AG08395 (cell line): Measurements from ENCODE around the gene RSRC1.
"Not testable (repeated sequence)": the region's sequence is repeated elsewhere in the genome, so short reads cannot be mapped to it uniquely, and the experiment has no call there.

Experiments
- DNase-seq: peaks from one replicate; pipeline ENCODE4 v3.0.0; 2012; ENCODE audit warnings: mixed read lengths, low spot score

The RSRC1 gene

DNA sequence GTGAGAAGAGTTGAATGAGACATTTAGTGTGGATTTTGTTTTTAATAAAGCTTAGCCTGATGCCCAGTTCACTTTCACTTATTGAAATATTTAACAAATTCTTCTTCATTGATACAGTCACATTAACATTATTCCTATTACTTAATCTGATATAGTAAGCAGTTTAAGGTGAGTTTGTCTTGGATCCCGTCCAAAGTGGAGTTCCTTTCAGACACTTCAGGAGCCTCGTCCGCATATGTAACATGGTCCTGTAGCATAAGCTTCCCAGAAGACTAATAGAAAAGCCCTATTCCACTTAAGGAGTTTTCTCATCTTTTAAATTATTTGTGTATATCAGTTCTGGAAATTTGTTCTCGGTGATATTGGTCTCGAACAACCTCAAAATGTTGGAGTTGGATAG is 421.4 kb downstream of the RSRC1 start:
- DNase-seq, result no peak

DNA sequence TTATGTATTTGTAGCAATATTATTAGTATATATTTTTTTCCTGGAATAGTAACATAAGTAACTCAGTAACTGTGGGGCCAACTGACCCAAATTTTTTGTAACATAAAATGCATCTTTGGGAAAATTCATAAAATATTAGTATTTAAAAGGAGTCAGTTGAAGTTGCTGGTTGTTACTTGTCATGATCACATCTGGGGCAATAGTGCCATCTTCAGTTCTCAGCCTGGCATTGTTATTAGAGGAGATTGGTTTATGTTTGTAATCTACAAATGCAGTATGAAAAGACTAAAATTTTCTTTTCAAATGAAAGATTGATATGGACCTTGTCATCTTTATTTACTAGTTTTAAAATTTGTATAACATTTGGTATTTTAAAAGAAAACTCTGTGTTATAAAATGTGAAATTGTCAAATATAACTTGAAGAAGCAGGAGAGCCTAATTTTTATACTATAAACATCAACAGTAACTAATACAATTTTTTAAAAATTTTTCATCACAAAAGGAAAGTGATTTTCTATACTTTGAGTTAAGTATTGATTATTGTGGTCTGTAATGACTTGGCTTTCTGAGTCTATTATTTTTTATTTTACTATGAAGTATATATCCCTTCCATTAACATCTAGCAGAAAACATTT is 422.3 kb downstream of the RSRC1 start:
- peak; percentile 51 for DNase-seq

DNA sequence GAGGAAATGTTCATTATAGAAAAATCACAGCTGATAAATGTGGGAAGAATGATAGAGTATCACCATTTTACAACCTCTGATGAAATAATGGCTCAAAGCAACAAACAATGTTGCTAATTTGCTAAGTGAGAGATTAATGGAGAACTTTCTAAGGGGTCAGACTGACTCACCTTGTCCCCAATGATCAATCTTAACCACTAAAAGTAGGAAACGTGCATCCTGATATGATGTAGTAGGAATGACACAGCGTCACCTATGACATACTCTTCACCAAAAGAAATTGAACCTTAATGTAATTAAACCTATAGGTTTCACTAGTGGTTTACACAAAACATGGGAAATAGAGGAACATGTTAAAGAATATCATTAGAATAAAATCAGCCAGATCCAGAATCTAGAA is 426.0 kb downstream of the RSRC1 start:
- no peak for DNase-seq

DNA sequence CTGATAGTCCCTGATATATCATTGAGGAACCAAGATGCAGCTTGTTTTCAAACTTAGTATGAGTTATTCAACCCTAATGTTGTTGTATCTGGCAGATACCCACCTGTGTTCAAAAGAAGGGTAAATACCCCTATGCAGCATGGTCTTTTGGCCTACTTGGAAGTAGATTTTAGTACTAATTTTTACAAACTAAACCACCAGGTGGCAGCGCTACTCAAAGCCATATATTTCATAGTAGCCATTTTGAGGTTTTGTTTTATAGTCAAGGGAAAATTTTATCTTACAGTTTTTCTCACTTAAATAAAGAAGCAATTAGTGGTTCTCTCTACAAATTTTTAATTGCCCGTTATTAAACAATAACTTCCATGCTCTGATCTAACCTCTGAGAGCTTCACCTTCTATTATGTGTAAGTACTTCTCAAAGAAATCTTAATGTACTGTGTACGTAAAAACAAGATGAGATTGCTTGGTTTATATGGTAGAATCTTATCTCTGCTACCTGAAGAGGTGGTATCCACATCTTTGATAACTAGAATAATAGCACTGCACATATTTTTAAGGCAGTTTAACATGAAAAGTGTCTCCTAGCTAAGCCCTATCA is 429.6 kb downstream of the RSRC1 start:
- DNase-seq, result peak; percentile 45

DNA sequence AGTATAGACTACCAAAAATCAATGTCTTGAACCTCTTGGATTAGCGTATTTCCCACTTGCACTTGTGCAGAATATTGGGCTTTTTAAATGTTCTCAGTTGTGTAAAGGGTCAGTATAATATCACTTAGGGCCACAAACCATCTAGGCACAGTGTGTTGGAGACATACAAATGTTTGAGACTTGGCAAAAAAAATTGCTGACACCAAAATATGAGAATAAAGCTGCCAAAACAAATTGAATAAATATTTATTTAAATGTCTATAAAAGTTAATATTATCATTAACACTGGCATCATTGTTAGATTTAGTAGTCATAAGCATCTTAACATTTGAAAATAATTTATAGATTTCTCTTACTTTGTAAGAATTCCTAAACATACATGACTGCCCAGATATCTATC is 430.2 kb downstream of the RSRC1 start:
- no peak for DNase-seq

DNA sequence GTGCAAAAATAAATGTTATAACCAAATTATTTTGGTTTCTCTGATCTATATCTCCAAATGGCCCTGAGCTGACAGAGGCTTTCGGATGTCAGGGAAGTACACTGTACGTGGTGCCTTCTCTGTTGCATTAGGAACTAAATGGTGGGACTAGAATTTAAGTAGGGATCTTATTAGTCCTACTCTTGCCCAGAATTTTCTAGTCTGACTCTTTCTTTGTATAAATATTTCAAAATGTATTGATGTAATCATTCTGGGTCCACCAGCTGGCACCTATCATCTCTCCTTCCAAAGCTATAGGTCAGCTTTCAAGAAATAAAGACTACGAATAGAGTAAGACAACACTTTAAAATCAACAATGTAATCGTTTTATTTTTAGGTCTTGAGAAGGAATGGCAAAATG is 438.8 kb downstream of the RSRC1 start:
- no peak for DNase-seq

DNA sequence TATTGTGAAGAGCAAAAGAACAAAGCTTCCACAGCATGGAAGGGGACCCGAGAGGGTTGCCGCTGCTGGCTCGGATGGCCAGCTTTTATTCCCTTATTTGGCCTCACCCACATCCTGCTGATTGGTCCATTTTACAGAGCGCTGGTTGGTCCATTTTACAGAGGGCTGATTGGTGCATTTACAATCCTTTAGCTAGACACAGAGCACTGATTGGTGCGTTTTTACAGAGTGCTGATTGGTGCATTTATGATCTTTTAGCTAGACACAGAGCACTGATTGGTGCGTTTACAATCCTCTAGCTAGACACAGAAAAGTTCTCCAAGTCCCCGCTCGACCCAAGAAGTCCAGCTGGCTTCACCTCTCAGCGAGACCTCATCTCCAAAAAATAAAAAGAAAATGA is 440.0 kb downstream of the RSRC1 start:
- DNase-seq, result not testable (repeated sequence)

DNA sequence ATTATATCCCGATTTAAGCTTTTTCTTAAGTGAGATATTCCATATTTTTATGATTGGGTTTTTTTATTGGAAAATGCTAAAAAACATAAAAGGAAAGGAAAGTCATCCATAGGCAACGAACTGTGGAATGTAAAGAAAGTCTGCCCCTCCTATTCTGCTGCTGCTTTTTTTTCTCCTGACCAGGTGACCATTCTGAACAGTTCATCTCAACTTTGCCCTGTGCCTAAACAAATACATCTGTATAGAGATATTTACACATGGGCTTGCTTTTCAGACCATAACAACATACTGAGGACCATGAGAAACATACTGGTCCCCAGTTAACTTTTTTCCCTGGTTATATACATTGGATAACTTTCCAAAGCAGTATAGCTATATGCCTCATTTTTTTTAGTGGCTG is 442.2 kb downstream of the RSRC1 start:
- no peak for DNase-seq

DNA sequence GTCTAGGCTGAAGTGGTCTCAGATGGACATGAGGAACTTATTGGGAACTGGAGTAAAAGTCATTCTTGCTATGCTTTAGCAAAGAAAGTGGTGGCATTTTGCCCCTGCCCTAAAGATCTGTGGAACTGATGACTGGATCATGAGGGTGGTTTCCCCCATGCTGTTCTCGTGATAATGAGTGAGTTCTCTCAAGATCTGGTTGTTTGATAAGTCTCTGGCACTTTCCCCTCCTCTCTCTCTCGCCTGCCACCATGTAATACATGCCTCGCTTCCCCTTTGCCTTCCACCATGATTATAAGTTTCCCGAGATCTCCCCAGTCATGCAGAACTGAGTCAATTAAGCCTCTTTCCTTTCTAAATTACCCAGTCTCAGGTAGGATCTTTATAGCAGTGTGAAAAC is 449.6 kb downstream of the RSRC1 start:
- DNase-seq, result no peak

DNA sequence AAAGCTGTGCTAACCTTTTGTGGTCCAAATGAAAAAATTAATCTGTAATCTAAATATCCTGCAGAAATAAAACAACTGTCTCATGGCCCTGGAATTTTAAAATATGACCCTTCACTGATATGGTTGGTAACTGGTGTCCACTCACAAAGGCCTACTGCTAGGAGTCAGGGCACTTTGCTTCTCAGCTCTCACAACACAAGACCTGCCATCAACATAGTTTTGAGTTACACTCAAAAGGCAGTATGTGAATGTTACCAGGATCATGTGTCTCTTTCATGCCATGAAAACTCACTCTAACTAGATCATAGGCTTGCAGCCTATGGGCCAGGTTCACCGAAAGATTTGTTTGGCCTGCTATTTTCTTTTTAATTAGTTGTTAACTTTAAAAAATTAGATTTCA is 451.1 kb downstream of the RSRC1 start:
- DNase-seq, result no peak

DNA sequence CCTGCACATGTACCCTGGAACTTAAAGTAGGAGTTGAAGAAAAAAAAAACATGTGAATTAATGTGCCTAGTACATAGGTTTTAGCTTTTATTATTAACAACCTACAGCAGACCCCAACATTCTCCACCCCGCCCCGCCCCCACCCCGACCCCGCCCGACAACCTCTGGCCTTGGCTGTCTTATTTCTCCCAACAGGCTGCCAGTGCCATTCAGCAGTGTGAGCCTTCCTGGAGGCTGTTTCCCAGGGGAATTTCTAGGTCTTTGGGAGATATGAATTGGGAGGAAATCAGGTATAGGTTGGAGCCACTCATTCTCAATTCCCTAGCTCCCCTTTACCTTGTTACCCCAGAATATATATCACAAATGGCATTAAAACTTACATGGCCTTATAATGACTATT is 452.8 kb downstream of the RSRC1 start:
- no peak for DNase-seq

DNA sequence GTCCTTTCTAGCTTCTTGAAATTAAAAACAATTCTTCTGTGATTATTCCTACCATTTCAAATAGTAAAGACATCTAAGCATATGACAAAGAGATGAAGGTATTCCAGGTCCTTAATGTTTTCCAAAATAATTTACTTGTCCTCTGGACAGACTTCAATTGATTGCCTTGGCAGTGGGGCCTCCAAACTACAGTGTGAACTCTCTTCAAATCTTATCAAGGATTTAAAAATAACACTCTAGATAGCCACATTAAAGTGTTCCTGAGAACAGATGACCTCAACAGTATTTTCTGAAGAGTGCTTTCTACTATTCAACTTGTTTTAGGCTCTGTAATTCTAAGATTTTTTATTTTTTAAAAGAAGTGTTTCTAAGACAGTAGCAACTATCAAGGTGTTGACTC is 453.2 kb downstream of the RSRC1 start:
- DNase-seq, result no peak

DNA sequence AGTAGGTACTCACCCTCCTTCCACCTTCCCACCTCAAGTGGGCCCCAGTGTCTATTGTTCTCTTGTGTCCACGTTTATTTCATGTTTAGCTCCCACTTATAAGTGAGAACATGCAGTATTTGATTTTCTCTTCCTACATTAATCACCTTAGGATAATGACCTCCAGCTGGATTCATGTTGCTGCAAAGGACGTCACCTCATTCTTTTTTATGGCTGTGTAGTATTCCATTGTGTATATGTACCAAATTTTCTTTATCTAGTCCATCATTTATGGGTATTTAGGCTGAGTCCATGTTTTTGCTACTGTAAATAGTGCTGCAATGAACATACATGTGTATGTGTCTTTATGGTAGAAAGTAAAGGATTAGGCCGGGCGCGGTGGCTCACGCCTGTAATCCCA is 455.2 kb downstream of the RSRC1 start:
- no peak for DNase-seq

DNA sequence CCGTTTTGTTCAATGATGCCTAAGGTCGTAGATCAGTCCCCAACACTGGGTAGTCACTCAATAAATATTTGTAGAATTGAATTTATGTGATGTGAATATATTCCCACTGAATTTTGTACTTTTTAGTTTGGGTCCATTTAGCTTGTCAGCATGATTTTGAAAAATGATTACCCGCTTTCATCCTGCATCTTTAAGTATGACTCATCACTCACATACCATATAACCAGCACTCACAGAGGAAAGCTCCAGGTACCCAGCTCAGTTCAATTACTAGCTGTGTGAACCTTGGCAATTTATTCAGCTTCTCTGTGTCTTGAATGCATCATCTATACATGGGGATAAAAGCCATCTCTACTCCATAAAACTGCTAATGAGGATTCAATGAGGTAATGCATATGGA is 458.9 kb downstream of the RSRC1 start:
- no peak for DNase-seq

DNA sequence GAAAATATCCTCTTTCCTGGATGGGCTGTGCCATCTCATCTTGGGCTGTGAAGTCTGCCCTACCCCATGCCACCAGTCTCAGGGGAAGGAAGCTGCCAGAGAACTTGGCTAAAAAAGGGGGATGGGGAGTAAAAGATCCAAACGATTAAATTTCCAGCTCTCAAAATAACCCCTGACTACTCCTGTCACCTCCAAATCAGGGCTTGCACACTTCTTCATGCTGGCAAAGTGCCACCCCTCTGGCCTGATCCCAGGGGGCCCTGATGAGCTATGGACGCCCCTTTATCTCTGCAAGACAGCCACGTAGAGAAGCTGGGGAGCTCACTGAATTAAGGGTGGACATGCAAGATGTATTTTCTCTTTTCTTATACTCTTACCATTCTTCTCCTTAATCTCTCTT is 459.9 kb downstream of the RSRC1 start:
- no peak for DNase-seq

DNA sequence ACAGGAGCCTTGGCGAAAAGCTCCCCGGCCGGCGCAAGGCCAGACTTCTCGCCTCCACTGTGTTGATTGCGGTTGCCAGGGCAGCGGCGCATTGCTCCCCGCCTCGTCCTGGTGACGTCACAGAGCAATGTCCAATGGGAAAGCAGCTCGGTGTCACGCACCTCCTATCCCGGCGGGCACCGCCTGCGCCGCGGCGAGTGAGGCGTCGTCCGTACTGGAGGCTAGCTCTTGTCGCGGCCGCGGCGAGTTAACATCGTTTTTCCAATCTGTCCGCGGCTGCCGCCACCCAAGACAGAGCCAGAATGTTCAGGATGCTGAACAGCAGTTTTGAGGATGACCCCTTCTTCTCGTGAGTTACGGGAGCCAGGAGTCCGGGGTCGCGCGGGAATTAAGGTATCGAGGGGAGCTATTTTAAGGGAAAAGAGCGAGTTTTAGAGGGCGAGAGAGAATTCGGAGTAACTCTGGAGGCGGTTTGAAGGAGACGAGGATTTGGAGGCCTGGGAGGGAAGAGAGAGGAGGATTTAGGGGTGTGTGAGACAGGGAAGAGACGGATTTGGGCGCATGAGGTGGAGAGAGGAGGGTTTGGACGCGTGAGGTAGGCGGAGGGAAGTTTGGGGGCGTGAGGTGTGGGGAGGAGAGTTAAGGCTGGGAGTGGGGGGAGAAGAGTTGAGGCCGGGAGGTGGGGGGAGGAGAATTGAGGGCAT is 461.3 kb downstream of the RSRC1 start, which contains the start of gene MLF1:
Gene MLF1, plus strand, starts transcription at position 196 of the 704 bp plus-strand sequence. Its CDS starts 107 bp downstream, at position 303.
- DNase-seq, result peak; percentile 99

DNA sequence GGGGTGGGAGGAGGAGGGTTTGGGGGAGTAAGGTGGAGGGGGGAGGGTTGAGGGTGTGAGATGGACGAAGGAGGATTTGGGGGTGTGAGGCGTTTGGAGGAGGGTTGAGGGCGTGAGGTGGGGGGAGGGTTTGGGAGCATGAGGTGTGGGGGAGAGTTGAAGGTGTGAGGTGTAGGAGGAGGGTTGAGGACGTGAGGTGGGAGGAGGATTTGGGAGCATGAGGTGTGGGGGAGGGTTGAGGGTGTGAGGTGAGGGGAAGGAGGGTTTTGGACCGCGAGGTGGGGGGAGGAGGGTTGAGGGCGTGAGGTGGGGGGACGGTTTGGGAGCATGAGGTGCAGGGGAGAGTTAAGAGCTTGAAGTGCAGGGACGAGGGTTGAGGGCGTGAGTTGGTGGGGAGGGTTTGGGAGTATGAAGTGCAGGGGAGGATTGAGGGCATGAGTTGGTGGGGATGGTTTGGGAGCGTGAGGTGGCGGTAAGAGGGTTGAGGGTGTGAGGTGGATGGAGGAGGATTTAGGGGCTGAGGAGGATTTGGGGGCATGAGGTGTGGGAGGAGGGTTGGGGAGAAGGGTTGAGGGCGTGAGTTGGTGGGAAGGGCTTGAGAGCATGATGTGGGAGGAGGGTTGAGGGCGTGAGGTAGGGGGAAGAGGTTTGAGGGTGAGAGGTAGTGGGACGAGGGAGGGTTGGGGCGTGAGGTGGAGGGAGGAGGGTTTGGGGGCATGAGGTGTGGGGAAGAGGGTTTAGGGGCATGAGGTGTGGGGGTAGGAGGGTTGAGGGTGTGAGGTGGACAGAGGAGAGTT is 462.3 kb downstream of the RSRC1 start:
- DNase-seq, result no peak

DNA sequence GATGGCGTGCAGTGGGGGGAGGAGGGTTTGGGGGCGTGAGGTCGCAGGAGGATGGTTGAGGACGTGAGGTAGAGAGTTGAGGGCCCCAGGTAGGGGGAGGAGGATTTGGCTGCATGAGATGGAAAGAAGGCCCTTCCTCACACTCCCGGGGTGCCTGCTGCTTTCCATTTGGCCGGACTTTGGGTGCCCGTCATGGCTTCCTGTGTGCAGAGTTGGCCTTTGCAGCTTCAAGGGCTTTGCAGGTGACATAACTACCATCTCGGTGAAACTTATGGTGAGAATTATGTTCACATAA is 462.8 kb downstream of the RSRC1 start:
- no peak for DNase-seq

DNA sequence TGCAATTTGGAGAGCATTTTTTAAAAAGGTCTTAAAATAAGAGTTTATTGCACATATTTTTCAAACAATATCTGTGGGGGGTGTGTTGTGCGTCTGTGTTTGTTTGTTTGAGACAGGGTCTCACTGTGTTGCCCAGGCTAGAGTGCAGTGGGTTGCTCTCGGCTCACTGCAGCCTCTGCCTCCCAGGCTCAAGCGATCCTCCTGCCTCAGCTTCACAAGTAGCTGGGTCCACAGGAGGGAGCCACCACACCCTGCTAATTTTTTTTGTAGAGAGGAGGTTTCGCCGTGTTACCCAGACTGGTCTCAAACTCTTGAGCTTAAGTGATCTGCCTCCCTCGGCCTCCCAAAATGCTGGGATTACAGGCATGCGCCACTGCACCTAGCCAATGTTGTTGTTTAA is 463.8 kb downstream of the RSRC1 start:
- DNase-seq, result no peak

DNA sequence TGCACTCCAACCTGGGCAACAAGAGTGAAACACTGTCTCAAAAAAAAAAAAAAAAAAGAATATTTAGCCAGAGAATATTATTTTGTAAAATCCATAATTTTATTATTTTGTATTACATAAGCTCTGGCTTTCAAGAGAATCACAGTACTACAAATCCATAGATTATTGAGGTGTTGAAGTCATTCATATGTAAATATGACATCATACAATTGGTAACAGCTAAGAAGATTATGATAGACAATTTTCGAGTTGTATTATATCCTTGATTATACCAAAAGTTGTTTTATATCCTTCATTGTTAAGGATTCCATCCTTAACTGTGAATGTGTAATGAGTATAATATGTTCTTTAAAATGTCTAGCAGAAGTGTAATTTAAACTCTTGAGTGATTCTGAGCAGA is 464.8 kb downstream of the RSRC1 start:
- DNase-seq, result no peak

DNA sequence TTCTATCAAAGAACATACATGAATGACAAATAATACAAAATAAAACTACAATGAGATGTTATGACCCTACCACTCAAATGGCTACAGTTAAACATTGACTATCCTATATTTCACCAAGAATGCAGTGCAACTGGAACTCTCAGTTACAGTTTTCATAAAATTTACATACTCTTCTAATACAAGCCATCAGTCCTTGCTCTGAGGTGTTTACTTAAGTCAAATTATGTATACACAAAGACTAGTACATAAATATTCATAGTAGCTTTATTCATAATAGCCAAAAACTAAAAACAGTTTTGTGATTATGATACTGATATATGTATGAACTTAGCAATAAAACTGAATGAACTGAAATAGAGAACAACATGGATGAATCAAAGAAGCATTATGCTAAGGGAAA is 480.3 kb downstream of the RSRC1 start:
- no peak for DNase-seq
